ENCODE results near the gene LCE3E.

The LCE3E gene

GRCh38 chr1:152517237-152517811 lies 49.3 kb downstream of the LCE3E start:
- TF ChIP-seq ZBTB7A (IDR thresholded peaks at IDR 0.05; ENCODE audit: low read depth) (no peak), REST (IDR thresholded peaks at IDR 0.05; ENCODE audit: low read depth) (no peak), TAF1 (IDR thresholded peaks at IDR 0.05; ENCODE audit: low read depth) (no peak), EGR1 (IDR thresholded peaks at IDR 0.05) (no peak), CEBPB (IDR thresholded peaks at IDR 0.05) (no peak), FOXM1 (IDR thresholded peaks at IDR 0.05; ENCODE audit: borderline replicate concordance, low read depth) (no peak), YY1 (IDR thresholded peaks at IDR 0.05; ENCODE audit: low read depth) (no peak), TCF12 (IDR thresholded peaks at IDR 0.05; ENCODE audit: low read depth) (no peak), NFIC (IDR thresholded peaks at IDR 0.05) (no peak), RAD21 (IDR thresholded peaks at IDR 0.05; ENCODE audit: low read depth) (no peak), EP300 (IDR thresholded peaks at IDR 0.05; ENCODE audit: borderline replicate concordance) (no peak), CREB1 (IDR thresholded peaks at IDR 0.05; ENCODE audit: low read depth) (no peak), TEAD4 (IDR thresholded peaks at IDR 0.05) (no peak)
- TF ChIP-seq, protein P1, sequence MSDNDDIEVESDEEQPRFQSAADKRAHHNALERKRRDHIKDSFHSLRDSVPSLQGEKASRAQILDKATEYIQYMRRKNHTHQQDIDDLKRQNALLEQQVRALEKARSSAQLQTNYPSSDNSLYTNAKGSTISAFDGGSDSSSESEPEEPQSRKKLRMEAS (IDR thresholded peaks at IDR 0.05) = no peak
- TF ChIP-seq, protein P2, sequence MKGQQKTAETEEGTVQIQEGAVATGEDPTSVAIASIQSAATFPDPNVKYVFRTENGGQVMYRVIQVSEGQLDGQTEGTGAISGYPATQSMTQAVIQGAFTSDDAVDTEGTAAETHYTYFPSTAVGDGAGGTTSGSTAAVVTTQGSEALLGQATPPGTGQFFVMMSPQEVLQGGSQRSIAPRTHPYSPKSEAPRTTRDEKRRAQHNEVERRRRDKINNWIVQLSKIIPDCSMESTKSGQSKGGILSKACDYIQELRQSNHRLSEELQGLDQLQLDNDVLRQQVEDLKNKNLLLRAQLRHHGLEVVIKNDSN (IDR thresholded peaks at IDR 0.05) = no peak

DNA sequence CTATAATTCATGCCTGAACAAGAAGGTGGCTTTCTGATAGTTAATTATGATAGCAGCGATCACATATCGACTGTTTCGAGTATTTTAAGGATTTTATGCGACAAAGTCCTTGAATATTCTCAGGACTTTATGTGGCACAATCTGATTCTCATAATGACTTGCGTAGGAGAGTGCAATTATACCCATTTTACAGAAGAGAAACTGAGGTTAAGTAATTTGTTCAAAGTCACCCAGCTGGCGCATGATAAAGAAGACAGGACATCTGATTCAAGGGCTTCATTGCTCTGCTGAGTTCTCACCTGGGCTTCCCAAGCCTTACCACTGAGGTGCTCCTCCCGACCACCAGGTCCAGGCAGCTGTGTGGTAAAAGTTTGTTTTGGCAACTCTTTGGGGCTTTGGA lies 50.5 kb downstream of the LCE3E start:
- TF ChIP-seq, protein P1 (IDR thresholded peaks at IDR 0.05) = no peak
- TF ChIP-seq ZBTB7A (IDR thresholded peaks at IDR 0.05; ENCODE audit: low read depth) (no peak), EP300 (IDR thresholded peaks at IDR 0.05; ENCODE audit: borderline replicate concordance) (no peak), CREB1 (IDR thresholded peaks at IDR 0.05; ENCODE audit: low read depth) (no peak), TEAD4 (IDR thresholded peaks at IDR 0.05) (no peak), TCF12 (IDR thresholded peaks at IDR 0.05; ENCODE audit: low read depth) (no peak), TAF1 (IDR thresholded peaks at IDR 0.05; ENCODE audit: low read depth) (no peak)
- TF ChIP-seq, protein P2 (IDR thresholded peaks at IDR 0.05) = no peak

Data from Ishikawa (cell line).